HG02884 (cell line): ENCODE data around the gene FMOD.
A peak's percentile ranks its signal among the peaks of the same experiment; 100 is the strongest.
"Not testable (repeated sequence)": the region's sequence is repeated elsewhere in the genome, so short reads cannot be mapped to it uniquely, and the experiment has no call there.

Experiments used
- ATAC-seq: cut with Tn5 transposase; IDR thresholded peaks from one replicate; pipeline ENCODE4 v1.9.1; 2021; ENCODE audit warnings: mild to moderate bottlenecking, moderate library complexity; ENCODE audit not compliant: unreplicated experiment

Gene FMOD

DNA sequence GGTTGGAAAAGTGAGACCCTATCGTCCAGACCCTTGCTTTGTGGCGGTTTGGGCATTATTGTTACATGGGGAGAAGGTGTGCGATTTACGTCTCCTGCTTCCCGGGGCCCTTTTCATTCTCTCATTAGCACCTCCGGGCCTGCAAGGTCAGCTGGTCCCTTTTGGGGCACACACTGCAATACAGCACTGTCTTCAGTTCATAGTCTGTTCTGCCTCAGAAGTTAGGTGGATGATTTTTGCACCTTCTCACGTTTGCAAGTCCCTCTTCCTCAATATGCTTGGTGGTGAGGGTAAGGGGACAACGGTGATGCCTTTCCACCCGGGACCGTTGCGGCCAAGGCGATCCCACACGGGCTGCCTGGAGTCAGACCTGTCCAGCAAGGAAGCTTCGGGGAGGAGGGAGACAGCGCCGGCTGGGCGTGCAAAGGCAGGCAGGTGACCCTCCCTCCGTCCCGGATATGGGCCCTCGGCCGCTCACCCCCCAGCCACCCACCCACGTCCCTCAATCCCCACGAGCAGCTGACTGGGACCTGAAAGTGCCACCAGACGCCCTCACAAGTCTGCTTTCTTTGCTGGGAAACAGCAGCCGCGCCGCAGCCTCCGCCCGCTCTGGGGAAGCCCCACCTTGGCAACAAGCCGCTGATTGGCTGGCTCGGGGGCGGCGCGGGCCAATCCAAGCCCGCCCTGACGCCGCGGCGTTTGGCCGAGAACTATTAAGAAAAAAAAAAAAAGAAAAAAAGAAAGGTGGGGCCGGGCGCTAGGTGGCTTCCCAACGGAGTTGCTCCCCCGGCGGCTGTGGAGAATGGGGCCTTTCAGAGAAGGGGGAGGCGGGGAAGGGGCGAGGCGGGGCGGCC is 23.9 kb downstream of the FMOD start:
- peak; percentile 64 for ATAC-seq

- no peak for ATAC-seq
Measured at GRCh38 chr1:203325418-203326091, 25.4 kb downstream of the FMOD start.

DNA sequence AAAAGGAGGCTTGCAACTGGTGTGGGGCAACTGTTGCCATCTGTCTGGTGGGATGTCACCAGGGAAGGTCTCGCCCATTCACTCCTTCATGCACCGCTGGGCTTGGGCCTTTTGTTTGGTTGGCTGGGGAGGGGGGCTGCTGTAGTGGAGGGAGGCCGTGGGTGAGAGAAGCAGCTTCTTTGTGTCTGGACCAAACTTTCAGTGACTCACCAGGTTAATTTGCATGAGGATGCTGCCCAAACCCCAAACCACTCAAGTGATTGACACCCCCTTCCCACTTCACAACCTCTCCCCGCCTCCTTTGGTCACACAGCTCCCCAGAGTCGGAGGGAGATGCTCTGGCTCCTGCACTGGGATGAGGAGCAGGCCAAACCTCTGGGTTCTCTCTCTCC is 25.9 kb downstream of the FMOD start:
- no peak for ATAC-seq

GRCh38 chr1:203324105-203325025 is 26.6 kb downstream of the FMOD start:
- ATAC-seq: no peak

DNA sequence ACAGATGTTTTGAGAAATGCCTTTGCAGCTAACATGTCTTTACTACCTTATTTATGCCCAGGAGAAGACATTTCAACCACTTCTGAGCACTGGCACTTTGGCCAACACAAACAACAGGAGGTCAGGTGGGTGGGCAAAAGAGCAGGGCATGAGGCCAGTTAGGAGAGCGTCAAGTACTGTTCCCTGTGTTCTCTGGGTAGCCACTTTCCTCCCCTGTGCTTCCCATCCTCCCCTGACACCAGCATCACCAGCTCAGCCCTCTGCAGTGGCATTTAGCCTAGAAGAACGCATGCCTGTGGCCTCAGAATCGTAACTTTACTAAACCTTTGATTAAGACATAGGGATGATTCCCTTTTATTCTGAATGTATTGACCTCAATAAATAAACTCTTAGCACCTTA is 27.3 kb downstream of the FMOD start:
- ATAC-seq: no peak

DNA sequence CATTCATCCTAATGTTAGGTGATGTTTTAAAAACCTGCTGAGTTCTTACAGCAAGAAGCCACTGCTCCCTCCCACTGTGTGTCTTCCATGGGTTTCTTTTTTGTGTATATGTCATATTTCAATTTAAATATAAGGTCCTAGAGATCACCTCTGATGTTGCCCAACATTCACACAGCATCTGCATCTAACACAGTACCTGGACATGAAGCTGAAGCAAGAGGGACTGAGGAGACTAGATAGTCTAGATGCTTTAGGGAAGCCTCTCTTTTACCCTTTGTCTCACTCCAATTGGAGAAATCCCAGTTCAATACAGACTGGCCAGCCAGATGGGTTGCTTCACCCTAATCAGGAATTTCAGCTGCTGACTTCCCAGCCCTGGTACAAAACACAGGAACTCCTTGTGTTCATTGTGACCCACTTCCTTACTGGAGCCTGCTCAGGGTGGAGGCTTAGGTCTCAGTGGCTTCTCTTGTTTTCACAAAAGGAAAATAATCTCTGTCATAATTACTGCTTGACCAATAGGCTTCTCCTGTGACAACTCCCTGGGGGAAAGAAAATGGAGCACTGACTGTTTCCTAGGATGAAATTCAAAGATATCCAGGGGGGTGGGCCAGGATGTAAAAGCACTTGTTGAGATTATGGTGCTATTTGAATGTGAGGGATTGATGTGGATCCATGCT is 28.3 kb downstream of the FMOD start:
- ATAC-seq: no peak

GRCh38 chr1:203321273-203322052 is 29.5 kb downstream of the FMOD start:
- ATAC-seq: no peak

DNA sequence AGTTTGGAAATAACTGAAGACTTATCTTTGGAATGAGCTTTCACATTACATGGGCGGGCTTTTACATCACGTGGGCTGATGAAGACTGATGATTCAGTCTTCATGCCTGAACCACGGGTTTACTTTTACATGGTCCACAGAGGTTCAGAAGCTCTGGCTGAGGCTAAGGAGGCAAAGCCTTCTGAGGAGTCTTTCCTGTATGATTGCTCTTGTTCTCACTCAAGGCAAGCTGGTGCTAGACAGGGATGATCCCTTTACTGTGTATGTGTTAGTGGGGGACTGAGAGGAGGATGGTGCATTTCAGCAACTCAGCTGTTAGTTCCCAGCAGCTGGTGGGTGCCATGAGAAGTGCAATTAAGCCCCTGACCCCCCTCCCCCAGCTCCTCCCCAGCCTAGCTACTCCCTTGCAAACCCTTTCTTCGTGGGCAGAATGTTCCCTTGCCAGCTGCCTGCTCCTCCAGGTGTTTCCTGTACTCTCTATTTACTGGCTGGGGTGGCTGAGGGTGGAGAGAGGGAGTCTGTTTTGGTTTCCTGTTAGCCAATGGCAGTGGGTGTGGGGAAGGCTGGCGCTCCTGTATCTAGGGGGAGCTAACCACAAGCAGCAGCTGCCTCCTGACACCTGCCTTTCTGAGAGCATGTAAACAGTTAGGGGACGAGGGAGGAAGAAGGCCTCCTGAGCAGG is 30.2 kb downstream of the FMOD start:
- ATAC-seq: peak; percentile 68

DNA sequence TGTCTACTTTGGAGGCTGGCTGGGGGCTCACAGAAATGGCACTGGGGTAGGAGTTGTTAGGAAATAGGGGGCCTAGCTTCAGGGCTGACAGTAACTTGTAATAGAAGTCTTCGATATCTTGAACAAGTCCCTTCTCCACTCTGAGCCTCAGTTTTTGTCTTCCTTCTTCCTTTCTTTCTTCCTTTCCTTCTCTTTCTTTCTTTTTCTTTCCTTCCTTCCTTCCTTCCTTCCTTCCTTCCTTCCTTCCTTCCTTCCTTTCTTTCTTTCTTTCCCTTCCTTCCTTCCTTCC is 32.7 kb downstream of the FMOD start:
- no peak for ATAC-seq

DNA sequence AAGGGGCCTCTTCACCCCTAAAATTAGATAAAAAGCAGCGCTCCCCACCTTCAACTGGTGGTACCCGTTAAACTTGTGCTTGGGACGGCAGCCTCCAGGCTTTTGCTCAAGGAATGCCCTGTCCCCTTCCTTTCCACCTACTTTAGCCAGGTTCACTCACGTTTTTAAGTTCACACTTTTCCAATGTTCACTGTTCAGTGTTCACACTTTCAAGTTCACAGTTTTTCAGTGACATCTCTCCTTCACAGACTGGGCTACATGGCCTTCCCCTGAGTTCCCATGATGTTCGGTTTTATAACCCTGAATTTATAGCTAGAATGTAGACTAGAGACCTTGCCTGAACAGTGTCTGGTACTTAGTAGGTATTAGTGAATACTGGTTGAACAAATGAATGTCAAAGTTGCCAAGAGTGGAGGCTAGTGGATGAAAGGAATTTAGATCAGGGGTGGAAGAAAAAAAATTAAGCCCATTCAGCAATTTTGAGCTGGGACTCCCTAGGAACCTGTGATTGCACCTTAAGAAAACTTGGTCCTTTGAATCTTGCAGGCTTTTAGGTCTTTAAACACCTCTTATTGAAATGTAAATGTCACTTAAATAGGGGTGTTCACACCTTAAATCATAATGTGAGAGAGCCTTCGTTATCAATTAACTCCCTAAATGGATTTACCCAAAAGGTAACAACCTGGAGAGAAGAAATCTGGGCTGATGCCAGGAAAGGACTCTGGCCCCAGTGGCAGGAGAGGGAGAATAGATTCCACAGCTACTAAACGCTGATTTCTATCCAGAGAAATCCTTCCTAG is 33.3 kb downstream of the FMOD start:
- no peak for ATAC-seq

DNA sequence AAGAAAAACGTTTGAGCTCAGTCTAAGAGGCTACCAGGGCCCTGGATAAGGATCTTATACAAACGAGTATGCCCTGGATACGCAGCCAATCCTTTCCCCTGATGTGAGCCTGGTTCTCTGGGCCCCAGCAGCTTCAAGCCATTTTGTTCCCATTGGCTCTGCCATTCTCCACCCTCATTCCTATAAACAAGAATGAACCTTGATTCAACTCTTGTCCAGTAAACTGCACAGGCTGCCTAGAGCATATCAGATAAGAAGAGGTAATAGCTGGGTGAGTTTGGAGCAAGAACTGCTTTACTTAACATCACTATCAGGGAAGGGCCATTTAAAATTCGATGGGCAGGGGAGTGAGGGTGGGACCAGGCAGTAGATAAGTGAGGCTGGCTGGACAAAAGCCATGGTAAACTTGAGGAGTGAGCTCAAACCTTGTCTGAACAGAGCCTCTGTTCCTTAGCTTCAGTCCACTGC is 34.3 kb downstream of the FMOD start:
- ATAC-seq: no peak

DNA sequence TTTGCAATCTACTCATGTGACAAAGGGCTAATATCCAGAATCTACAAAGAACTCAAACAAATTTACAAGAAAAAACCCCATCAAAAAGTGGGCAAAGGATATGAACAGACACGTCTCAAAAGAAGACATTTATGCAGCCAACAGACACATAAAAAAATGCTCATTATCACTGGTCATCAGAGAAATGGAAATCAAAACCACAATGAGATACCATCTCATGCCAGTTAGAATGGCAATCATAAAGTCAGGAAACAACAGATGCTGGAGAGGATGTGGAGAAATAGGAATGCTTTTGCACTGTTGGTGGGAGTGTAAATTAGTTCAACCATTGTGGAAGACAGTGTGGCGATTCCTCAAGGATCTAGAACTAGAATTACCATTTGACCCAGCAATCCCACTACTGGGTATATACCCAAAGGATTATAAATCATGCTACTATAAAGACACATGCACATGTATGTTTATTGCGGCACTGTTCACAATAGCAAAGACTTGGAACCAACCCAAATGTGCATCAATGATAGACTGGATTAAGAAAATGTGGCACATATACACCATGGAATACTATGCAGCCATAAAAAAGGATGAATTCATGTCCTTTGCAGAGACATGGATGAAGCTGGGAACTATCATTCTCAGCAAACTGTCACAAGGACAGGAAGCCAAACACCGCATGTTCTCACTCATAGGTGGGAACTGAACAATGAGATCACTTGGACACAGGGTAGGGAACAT is 36.7 kb downstream of the FMOD start:
- not testable (repeated sequence) for ATAC-seq

- no peak for ATAC-seq
Measured at GRCh38 chr1:203311368-203312301, 39.3 kb downstream of the FMOD start.

DNA sequence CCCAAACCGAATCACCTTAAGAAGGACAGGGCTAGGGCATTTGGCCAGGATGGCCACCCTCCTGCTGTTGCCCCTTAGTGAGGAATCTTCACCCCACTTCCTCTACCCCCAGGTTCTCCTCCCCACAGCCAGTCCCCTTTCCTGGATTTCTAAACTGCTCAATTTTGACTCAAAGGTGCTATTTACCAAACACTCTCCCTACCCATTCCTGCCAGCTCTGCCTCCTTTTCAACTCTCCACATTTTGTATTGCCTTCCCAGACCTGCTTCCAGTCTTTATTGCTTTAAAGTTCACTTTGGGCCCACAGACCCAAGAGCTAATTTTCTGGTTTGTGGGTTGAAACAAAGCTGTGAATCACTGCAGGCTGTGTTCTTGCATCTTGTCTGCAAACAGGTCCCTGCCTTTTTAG is 42.0 kb downstream of the FMOD start:
- no peak for ATAC-seq

DNA sequence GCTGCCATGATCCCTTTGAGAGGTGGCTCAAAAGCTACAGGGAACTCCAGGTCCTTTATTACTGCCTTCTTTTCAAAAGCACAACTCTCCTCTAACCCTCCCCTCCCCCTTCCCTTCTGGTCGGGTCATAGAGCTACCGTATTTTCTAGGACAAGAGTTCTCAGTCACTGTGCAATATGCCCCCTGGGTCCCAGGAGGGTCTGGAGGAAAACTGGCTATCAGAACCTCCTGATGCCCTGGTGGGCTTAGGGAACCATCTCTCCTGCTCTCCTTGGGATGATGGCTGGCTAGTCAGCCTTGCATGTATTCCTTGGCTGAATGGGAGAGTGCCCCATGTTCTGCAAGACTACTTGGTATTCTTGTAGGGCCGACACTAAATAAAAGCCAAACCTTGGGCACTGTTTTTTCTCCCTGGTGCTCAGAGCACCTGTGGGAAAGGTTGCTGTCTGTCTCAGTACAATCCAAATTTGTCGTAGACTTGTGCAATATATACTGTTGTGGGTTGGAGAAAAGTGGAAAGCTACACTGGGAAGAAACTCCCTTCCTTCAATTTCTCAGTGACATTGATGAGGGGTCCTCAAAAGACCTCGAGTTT is 42.5 kb downstream of the FMOD start:
- ATAC-seq: no peak

GRCh38 chr1:203307641-203308126 is 43.2 kb downstream of the FMOD start:
- ATAC-seq: no peak
